ENCODE results near the gene TOMM6. TPM values are rescaled to one million over a fixed set of nuclear protein-coding genes. Genes with fewer than 3 reads are reported as not detected.

TOMM6 gene
- total and polyA plus RNA-seq, 4 donors, result 48.2 to 123 (median 86.1) TPM

GRCh38 chr6:41743406-41744235 lies 43.9 kb upstream of the TOMM6 start:
- no peaks in the 10 kb centered on the region for H3K4me1 ChIP-seq (ENCODE audit: control insufficient read depth in 4 of 4, insufficient read depth in 4 of 4, low read length in 3 of 4)
- no peaks in the 10 kb centered on the region for H3K36me3 ChIP-seq (ENCODE audit: control insufficient read depth in 4 of 4, insufficient read depth in 3 of 4, low read depth in 1 of 4, low read length in 3 of 4)
- H3K9ac ChIP-seq (ENCODE audit: low read depth in 1 of 2, low read length in 2 of 2), result no peak overlapping the region
- no peak overlapping the region for H3K27ac ChIP-seq (ENCODE audit: low read depth in 1 of 2, low read length in 2 of 2)
- H3K9me3 ChIP-seq (ENCODE audit: control insufficient read depth in 4 of 4, low read length in 3 of 4), result no peaks in the 10 kb centered on the region
- H3K27me3 ChIP-seq (ENCODE audit: control insufficient read depth in 4 of 4, insufficient read depth in 4 of 4, low read length in 3 of 4), result no peaks in the 10 kb centered on the region
- no peak overlapping the region for H3K4me3 ChIP-seq (ENCODE audit: low read depth in 1 of 3, low read length in 3 of 3)
- no peak for DNase-seq (ENCODE audit: low spot score)
- WGBS, result 93% methylated on average over 6 of the region's 6 CpGs
- TF ChIP-seq FOXA1 (IDR thresholded peaks at IDR 0.05) (no peak), JUND (IDR thresholded peaks at IDR 0.05) (no peak), CTCF (IDR thresholded peaks at IDR 0.05; ENCODE audit: low read depth, low read length, missing input control) (no peak), YY1 (IDR thresholded peaks at IDR 0.05) (no peak), REST (IDR thresholded peaks at IDR 0.05) (no peak), RAD21 (IDR thresholded peaks at IDR 0.05) (no peak)

GRCh38 chr6:41744236-41744787 lies 43.2 kb upstream of the TOMM6 start:
- Histone ChIP-seq H3K27ac (ENCODE audit: low read depth in 1 of 2, low read length in 2 of 2) (no peak overlapping the region), H3K4me1 (ENCODE audit: control insufficient read depth in 4 of 4, insufficient read depth in 4 of 4, low read length in 3 of 4) (no peaks in the 10 kb centered on the region), H3K36me3 (ENCODE audit: control insufficient read depth in 4 of 4, insufficient read depth in 3 of 4, low read depth in 1 of 4, low read length in 3 of 4) (no peaks in the 10 kb centered on the region), H3K27me3 (ENCODE audit: control insufficient read depth in 4 of 4, insufficient read depth in 4 of 4, low read length in 3 of 4) (no peaks in the 10 kb centered on the region), H3K9me3 (ENCODE audit: control insufficient read depth in 4 of 4, low read length in 3 of 4) (no peaks in the 10 kb centered on the region), H3K4me3 (ENCODE audit: low read depth in 1 of 3, low read length in 3 of 3) (no peak overlapping the region), H3K9ac (ENCODE audit: low read depth in 1 of 2, low read length in 2 of 2) (no peak overlapping the region)
- no peak for DNase-seq (ENCODE audit: low spot score)
- TF ChIP-seq HNF4G (IDR thresholded peaks at IDR 0.05) (no peak), FOXA1 (IDR thresholded peaks at IDR 0.05) (no peak), SP1 (IDR thresholded peaks at IDR 0.05) (no peak), TAF1 (conservative IDR thresholded peaks at IDR 0.05) (no peak), HNF4A (conservative IDR thresholded peaks at IDR 0.05) (no peak), MAX (IDR thresholded peaks at IDR 0.05) (no peak)
- 87% methylated on average over 7 of the region's 7 CpGs for whole genome bisulfite sequencing

GRCh38 chr6:41746107-41746506 lies 41.4 kb upstream of the TOMM6 start:
- no peaks in the 10 kb centered on the region for H3K9me3 ChIP-seq (ENCODE audit: control insufficient read depth in 4 of 4, low read length in 3 of 4)
- no peak overlapping the region for H3K4me3 ChIP-seq (ENCODE audit: low read depth in 1 of 3, low read length in 3 of 3)
- WGBS, result 93% methylated on average over 10 of the region's 10 CpGs
- H3K27me3 ChIP-seq (ENCODE audit: control insufficient read depth in 4 of 4, insufficient read depth in 4 of 4, low read length in 3 of 4), result no peaks in the 10 kb centered on the region
- no peaks in the 10 kb centered on the region for H3K36me3 ChIP-seq (ENCODE audit: control insufficient read depth in 4 of 4, insufficient read depth in 3 of 4, low read depth in 1 of 4, low read length in 3 of 4)
- H3K27ac ChIP-seq (ENCODE audit: low read depth in 1 of 2, low read length in 2 of 2), result no peak overlapping the region
- no peak overlapping the region for H3K9ac ChIP-seq (ENCODE audit: low read depth in 1 of 2, low read length in 2 of 2)
- DNase-seq (ENCODE audit: low spot score), result no peak
- H3K4me1 ChIP-seq (ENCODE audit: control insufficient read depth in 4 of 4, insufficient read depth in 4 of 4, low read length in 3 of 4), result no peaks in the 10 kb centered on the region
- no peak for TF ChIP-seq JUND (IDR thresholded peaks at IDR 0.05)
- no peak for TF ChIP-seq ZBTB33 (IDR thresholded peaks at IDR 0.05)
- no peak for TF ChIP-seq MAX (IDR thresholded peaks at IDR 0.05)
- no peak for TF ChIP-seq RXRA (IDR thresholded peaks at IDR 0.05)
- no peak for TF ChIP-seq REST (IDR thresholded peaks at IDR 0.05)
- no peak for TF ChIP-seq GABPA (IDR thresholded peaks at IDR 0.05 in 1 of 2, conservative IDR thresholded peaks at IDR 0.05 in 1 of 2)
- no peak for TF ChIP-seq NR2F2 (IDR thresholded peaks at IDR 0.05)
- TF ChIP-seq HNF4A (conservative IDR thresholded peaks at IDR 0.05), result no peak
